ENCODE data around the gene NFATC1.

- TF ChIP-seq EZH2 (IDR thresholded peaks at IDR 0.05; ENCODE audit: insufficient read depth, poor library complexity, severe bottlenecking) (no peak), EZH2phosphoT487 (IDR thresholded peaks at IDR 0.05; ENCODE audit: insufficient read depth, low read depth) (no peak)
Measured at GRCh38 chr18:79572848-79573451, 177.2 kb downstream of the NFATC1 start.
